NCI-H2029 treated with DMSO at 0.1 percent for 48 hours (cell line): ENCODE results near the gene P2RX1.

Experiments used
- DNase-seq: peaks from one replicate; lab custom pipeline; 2025; lab: John Stamatoyannopoulos, UW

Gene P2RX1

DNA sequence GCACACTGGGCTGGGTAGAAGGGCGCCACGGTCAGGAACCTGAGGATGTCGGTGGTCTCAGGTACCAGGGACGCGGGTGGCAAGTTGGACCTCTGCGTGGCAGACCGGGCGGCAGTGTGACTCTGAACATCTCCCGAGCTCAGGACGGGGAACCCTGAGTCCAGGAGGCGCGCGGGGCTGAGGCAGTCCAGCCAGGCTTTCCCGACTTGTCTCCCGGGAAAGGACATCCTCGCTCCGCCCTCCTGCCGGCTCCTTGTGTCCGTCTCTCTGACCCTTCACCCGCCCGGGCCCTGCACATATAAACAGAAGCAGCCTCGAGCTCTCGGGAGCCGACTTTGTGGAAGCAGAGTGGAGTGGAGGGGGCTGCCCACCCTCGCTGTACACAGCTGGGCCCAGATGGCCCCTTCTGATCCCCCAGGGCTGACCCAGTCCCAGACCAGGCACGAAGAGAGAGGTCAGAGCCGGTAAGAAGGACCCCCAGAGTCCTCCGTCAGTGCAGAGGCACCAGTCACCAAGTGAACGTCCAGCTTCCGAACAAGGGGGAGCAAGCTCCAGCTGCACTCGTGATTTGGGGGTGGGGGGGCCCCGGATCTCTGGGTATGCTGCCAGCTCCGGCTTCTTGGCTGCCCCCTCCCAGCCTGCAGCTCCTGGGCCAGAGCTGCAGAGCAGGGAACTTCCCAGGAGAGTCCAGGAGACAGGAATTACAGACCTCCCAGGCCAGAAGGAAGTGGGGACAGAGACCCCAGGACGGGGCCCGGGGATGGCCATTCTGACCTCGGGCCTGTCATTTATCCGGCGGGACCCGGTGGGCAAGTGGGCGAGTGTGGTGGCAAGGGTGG lies 8.5 kb upstream of the P2RX1 start:
- DNase-seq, result no peak

DNA sequence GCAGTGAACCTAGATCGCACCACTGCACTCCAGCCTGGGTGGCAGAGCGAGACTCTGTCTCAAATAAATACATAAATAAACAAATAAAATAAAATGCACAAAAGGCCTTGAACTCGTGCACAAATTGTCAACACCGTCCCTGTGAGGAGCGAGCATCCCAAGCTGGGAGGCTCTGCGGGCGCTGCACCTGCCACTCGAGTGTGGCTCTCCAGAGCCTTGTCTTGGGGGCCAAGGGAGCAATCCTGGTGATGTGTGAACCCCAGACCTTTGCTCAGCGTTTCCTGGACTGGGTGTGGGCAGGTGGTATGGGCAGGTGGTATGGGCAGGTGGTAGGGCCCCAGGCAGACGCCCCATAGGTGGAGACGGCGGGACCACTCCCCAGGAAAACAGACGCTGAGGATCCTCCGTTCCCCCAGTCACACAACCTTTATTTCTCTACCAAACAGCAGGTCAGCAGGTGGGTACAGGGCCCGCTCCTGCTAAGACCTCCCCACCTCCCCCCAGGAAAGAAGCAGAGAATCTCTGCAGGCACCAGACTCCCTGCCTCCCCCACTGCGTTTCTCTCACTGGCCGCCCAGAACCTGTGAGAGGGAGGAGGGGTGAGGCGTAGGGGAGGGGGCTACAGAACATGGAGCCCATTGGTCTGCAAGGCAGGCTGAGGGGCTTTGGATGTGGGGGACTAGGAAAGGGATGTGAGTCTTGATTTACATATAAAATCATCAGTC lies 7.4 kb upstream of the P2RX1 start:
- DNase-seq, result no peak

GRCh38 chr17:3922765-3923164 lies 6.5 kb upstream of the P2RX1 start:
- no peak for DNase-seq

GRCh38 chr17:3921502-3922319 lies 5.4 kb upstream of the P2RX1 start:
- DNase-seq, result no peak

DNA sequence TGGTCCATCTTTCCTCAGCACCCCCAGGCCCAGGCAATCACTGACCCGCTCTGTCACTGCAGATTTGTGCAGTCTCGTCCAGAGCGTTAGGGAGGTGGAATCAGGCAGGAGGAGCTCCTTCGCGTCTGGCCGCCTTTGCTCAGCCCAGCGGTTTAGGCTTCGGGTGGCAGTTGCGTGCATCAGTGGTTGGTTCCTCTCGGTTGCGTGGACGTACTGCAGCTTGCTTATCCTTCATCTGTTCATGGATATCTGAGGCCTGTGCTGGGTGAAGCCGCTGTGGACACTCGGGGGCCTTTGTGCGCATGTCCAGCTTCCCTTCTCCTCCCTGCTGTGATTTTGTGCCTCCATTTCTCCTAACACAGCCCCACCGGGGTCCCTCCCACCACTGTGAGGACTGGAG lies 4.7 kb upstream of the P2RX1 start:
- no peak for DNase-seq

DNA sequence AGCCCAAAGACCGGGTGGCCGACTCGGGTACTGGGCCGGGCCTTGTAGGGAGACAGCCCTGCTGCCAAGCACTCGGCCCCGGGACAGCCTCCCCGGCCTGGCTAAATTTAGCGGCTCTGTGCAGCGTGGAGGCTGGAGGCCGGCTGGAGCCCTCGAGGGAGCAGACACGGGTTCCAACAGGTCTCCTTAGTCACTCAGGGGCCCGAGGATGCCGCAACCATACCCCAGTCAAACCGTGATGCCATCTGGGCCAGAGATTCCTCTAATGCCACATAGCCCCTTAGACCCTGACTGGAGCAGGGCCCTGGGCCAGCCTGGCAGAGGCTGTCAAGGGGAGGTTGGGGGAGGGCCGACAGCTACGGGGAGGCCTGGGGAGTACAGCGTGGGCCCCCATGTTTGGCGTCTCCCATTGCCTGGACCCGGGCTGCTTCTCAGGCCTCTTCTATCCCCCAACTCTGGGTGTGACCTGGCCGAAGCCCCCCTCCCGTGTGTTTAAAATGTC lies 2.9 kb upstream of the P2RX1 start:
- no peak for DNase-seq

- no peak for DNase-seq
These were observed 2.3 kb upstream of the P2RX1 start for GRCh38 chr17:3918372-3919122.

- DNase-seq, result no peak
These were observed 1.2 kb upstream of the P2RX1 start for GRCh38 chr17:3917391-3917931.

- DNase-seq, result no peak
These were observed 560 bp upstream of the P2RX1 start for GRCh38 chr17:3916825-3917224.

GRCh38 chr17:3915581-3915994 lies 677 bp downstream of the P2RX1 start:
- DNase-seq, result no peak

DNA sequence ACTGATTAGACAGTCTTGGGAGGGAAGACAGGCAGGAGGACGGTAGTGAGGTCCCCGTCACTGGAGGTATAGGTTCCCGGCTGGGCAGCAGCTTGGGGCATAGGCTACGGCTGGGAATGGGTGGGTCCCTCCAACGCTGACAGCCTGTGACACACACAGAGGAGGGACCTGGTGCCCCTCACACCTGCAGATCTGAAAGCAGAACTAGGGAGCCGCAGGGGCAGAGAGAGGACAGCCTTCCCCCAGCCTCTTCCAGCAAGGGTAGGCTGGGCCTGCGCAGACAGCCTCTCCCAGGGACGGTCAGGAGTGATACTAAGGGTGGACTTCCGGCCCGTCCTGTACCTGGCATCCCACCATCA lies 2.0 kb downstream of the P2RX1 start:
- DNase-seq, result no peak

GRCh38 chr17:3913531-3914311 lies 2.5 kb downstream of the P2RX1 start:
- peak; percentile 14 for DNase-seq

DNA sequence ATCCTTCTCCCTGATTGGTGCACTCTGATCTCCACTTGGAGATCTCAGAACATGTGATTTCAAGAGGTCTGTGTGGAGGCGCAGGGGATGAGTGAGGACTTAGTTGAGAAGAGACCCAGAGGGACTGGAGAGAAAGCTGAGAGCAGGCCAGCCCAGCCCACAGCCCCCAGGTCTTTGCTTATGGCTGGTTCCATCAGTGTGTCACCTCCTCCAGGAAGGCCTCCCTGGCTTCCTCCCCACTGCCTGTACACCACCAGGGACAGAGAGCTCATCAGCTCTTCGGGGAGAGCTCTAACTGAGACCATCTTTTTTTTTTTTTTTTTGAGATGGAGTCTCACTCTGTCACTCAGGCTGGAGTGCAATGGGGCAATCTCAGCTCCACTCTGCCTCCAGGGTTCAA lies 3.4 kb downstream of the P2RX1 start:
- DNase-seq, result no peak

GRCh38 chr17:3911271-3912053 lies 4.8 kb downstream of the P2RX1 start:
- no peak for DNase-seq

- DNase-seq, result no peak
These were observed 5.6 kb downstream of the P2RX1 start for GRCh38 chr17:3910420-3911270.

GRCh38 chr17:3909257-3909656 lies 7.0 kb downstream of the P2RX1 start:
- no peak for DNase-seq

DNA sequence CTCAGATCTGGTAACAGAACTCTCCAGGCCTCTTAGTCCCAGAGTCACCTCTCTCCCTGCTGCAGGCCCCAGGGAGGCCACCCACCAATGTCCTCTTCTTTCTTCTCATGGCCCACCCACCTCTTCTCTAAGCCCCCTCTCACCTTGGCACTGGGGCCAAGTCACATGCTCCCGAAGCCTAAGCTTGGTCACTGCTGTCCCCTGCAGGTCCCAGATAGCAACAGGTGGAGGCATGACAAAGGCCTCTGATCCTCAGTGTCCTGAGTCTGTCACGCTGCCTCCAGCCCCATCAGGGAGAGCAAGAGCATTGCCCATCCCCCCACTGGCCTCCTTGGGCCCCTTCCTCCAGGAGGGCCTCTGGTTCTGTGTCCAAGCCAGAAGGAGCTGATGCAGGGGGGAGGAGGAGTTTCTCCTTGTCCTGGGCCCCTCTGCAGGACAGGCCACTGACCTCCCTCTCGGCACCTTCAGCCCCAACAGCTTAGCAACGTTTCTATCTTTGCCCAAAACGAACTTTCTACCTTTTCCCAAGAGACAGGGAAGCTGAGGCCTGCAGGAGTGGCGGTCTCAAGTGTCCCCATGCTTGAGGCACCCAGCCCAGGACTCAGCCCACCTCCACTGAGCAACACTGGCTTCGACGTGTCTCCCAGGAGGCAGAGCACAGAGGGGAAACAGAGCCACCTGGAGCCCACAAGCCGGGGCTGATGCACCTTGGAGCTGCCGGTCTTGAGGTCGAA lies 8.6 kb downstream of the P2RX1 start:
- no peak for DNase-seq

- DNase-seq, result no peak
These were observed 9.4 kb downstream of the P2RX1 start for GRCh38 chr17:3906881-3907280.
